ENCODE data around the gene ZNF219.

ZNF219 gene

DNA sequence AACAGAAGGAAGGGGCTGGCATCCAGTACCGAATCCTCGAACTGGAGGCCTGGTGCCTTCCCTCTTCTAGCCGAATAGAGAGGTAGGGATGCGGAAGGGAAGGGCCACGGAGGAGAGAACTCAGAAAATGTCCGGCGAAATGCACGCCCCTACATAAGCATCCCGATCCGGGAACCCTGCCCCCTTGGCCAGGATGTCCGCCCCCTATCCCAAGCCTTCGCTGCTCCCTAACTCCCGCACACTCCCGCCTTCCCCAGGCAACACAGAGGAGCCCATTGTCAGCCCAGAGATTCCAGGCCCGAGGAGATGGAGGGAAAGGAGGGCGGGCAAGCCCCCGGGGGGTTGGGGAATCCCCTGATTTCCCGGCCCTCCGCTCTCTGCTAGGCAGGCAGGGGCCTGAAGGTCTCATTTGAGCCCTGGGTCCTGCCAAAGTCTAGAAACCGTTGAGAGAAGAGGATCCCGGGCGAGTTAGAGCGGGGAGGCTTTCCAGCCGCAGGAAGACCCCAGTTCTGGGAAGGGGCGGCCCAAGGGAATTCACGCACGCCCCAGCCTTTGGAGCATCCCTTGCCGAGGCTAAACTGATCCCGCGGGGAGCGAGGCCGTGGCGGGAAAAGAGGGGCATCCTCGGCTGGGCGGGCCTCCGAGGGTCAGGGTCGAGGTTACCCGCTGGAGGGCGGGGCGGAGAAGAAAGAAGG is 28.9 kb downstream of the ZNF219 start:
- no peak for DNase-seq (ENCODE audit: low read depth in 2 of 2)

DNA sequence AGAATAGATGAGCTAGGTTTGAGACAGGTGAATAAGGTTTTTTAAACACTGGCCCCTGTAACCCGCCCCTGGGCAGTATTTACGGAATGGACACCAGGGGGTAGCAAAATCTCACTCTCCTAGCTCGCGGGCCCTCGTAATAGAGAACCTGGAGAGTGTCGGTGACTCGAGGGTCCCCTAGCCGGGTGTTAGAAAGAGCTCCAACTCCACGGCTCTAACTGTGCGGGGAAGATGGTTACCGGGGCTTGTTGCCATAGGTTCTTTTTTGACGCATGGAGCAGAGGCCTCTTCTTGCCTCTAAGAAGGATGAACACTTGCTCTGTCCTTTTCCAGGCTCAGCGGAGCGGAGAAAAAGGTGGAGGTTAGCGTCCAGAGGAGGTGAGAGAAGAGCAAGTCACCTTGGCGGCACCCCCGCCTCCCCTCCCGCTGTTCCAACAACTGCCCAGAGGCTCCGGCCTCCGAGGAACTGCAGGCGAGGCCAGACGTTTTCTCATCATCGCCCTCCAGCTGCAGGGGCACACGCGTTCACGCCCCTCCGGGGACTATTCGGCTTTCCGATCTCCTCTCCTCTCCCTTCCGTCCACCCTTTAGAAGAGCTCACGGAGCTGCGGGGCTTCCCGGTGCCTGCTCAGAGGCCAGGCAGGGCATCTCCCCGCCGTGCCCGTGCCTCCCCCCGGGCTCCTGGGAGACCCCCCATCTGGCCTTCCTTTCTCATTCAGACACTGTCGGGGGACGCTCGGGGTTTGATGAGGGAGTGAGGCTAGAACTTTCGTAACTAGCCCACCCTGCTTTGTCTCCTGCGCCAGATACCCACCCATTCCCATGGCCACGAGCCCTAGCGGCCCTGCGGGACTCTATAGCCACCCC is 29.7 kb downstream of the ZNF219 start:
- no peak for DNase-seq (ENCODE audit: low read depth in 2 of 2)

DNA sequence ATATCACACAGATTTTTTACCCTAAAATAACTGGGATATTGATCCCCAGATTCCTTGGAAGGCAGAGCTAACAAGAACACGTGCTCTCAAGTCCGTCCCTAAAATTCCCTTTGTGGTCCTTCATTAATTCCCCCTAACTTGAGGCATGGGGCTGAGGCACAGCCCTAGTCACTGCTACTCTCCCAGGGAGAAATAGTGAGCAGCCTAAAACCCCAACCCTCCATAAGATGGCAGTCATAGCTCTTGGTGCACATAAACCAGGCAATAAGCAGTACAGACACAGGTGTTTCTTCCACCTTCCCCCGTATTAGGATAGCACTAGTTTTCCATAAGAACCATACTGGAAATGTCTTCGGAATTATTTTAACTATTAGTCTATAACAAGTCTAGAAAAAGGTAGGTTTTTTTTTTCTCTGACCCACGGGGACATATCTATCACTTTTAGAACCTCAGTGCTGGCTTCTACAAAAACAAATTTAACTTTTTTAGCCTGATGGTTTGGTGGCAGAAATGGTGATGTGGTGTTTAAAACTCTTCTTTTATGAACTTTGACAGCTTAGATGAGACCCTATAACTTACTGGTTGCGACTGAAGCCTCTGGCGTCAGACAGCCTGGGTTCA is 31.5 kb downstream of the ZNF219 start:
- no peak for DNase-seq (ENCODE audit: low read depth in 2 of 2)

DNA sequence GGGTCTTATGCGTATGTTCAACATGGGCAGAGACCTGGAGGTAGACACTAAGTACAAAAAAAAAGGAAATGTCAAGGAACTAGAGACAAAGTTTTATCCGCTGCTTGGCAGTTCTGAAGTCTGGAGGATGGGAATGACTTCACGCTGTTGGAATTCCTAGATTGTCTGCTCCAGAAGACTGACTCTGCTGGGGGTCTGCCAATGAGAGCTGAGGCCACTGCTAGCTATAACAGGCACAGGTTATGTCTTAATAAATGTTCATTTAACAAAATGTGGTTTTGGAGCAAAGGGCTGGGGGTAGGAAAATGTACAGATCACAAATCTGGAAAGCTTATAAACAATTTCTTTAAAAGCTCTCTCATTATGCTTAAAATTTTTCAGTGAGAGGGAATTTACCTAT is 35.0 kb downstream of the ZNF219 start:
- no peak for DNase-seq (ENCODE audit: low read depth in 2 of 2)

DNA sequence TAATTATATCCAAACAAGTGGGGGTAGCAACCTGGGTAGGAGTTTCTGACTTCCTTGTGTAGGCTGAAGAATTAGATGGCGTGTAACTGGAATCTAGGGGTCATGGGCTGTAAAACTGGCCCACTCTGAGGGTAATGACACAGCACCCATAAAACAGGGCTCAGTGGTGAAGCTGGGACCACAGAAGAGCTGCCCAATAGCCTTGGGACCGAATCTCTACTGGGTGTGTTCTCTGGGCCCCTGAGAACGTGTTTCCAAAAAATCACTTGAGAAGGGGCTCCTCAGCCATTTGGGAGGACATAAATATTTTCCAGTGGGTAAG is 37.1 kb downstream of the ZNF219 start:
- DNase-seq (ENCODE audit: low read depth in 2 of 2), result no peak

DNA sequence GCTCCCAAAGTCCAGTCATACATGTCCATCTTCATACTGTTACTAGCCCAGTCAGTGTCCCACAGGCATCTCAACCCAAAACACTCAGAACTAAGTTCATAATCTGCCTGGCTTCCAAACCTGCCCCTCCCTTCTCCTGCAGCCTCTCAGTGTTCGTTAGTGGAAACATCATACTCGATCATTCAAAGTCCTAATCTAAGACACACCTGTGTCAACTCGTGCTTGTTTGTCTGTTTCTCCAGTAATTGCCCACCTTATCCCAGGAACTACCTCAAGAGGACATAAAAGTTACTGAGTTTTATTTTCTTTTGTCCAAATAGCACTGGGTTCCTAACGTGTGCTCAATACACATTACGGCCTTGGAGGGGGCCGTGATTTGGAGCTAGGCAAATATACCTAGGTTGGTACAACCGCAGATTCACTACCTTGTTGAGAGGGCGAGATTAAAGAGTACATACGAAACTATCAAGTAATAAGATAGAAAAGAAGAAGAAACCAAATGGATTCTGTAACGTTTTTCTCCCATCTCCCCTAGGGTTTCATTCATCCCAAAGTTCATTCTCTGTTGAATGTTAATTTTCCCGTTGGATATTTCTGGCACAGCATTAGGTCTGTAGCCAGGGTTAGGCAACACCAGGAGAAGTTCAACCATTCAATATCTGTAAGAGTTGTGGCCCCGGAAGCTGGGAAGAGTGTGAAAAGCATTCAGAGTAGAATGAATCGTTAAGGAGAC is 37.7 kb downstream of the ZNF219 start:
- no peak for DNase-seq (ENCODE audit: low read depth in 2 of 2)

DNA sequence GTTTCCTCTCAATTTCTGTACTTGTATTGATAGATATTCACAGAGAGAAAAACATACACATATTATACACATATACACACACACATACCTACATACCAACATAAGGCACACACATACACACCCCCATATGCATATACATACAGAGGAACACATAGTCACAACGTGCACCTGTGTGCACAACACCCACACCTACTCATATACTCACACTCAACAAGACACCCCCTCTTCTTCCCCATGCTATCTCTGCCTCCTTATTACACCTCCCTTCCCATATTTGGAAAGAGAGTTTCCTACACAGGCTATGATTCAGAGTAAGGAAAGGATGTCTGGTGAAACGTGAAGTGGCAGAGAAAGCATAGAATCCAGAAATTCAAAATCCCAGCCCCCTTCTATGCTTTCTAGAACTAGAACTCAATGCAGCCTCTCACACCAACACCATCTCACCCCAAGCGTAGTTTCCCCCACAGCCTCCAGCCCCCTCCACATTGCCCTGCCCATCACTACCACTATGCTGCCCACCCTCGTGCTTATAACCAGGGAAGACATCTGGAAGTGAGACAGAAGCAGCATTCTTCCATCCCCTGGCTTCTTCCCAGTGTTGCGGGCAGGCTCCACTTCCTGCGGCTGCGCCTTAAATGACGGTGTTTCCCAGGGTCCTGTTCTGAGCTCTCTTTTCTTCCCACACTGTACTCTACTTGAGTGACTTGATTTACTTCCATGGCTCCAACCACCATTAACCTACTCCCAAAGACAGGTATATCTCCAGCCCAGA is 38.4 kb downstream of the ZNF219 start:
- DNase-seq (ENCODE audit: low read depth in 2 of 2), result no peak

DNA sequence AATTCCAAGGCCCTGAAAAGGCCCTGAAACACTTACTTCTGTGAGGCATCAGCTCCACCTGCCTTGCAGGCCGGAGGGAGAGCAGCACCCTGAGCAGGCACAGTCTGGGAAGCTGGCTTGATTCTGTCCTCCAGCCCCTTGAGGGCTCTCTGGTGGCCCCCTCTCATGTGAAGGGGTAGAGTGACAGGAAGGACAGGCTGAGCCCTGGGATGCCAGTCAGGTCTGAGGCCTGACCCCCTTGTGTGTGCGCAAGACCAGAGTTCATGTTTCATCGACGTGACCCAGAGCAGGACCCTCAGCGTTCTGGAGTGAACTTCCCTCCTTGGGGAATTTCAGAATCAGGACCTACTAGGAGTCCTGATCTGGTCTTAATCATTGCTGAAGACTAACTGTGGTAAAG is 39.6 kb downstream of the ZNF219 start:
- DNase-seq (ENCODE audit: low read depth in 2 of 2), result no peak

DNA sequence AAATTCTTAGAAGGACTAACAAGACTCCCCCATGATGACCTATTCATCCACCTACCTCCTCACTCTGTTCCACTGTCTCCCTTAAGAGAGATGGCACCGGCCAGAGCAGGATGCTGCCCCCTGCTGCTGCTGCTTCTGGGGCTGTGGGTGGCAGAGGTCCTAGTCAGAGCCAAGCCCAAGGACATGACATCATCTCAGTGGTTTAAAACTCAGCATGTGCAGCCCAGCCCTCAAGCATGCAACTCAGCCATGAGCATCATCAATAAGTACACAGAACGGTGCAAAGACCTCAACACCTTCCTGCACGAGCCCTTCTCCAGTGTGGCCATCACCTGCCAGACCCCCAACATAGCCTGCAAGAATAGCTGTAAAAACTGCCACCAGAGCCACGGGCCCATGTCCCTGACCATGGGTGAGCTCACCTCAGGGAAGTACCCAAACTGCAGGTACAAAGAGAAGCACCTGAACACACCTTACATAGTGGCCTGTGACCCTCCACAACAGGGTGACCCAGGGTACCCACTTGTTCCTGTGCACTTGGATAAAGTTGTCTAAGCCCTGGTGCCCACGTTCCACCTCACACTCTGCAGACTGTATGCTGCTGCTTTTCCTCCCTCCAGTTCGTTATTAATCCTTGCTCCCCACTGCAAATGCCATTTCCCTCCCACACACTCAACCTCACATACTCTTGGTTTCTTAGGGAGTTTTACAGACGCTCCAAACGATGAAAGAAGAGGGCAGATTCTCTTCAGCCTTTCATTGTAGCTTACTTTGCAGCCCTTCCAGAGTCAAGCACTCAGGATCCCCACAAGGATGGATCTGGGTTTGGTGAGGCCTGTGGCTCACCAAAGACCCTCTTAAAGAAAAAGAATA is 40.4 kb downstream of the ZNF219 start, which contains the start of gene RNASE8:
TSS of gene RNASE8 (plus strand) at position 20 of the 873 bp plus-strand sequence. CDS start at position 91, 71 bp downstream.
- no peak for DNase-seq (ENCODE audit: low read depth in 2 of 2)

DNA sequence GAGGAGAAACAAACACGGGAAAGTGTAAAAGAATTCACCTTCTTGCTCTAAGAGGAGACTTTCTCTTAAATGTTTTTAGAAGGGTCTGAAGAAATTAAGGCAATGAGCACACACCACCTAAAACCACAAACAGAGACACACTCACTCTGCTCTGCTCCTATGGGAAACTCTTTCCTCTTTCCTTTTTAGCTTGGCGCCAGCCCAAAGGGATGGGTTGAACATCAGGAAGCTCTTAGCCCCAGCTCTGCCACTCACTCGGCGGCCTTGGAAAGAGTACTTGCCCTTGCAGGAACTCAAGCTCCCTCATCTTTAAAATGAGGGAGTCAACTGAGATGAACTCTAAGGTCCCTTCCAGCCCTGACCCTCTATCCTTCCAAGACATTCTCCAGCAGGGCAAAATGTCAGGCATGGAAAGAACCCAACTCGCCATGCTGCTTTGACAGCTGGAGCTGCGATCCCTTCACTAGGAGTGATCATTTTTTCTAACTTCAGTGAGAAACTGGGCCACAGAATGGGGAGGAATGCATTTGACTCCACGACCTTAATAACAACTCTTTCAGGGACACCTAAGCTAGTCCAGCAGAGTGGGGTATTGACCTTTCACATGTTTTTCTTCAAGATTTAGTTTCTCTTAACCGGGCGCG is 41.8 kb downstream of the ZNF219 start:
- no peak for DNase-seq (ENCODE audit: low read depth in 2 of 2)

DNA sequence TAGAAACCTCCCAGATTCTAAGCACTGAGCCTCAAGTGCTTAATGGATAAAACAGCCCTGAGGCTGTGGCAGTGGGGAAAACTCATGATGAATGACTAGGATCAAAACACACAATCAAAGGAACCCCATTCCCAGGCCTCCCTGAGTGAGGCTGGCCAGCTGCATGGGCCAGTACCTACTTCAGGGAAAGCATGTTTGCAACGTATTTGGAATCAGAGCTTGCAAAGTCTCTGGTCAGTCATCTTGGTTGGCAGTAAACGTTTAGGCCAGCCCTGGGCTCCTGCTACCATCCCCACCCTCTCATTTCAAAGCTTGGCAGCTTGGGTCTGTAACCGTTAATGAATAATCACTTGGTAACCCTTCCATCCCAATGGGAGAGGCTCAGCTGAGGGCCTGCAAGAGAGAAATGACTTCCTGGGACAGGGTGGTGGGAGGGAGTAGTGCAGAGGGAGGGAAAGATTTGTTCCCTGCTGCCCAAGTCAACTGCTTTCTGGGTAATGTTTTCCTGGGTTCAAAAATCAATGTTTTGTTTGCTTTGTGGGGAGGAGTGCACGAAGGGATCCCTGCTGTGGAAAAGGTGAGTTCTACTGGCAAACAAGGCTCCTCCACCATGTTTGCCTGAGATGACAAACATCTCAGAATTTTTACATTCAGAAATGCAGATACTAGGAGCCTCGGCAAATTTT is 42.9 kb downstream of the ZNF219 start:
- no peak for DNase-seq (ENCODE audit: low read depth in 2 of 2)

DNA sequence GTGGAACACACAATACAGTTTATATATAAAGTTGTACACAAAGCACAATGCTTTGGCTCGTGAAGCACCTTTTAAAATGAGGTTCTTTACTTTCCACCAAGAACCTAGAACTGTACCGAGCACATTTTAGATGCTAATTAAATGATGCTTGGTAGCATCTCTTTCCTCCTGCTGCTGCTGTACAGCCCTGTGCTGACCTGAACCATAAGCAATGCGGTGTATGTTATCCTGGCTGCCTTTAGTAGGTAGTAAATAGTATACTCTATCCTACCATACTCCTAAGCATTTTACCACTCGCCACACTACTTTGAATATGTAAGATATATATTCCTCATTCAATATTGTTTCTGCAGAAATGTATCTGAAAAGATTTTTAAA is 43.7 kb downstream of the ZNF219 start:
- no peak for DNase-seq (ENCODE audit: low read depth in 2 of 2)

DNA sequence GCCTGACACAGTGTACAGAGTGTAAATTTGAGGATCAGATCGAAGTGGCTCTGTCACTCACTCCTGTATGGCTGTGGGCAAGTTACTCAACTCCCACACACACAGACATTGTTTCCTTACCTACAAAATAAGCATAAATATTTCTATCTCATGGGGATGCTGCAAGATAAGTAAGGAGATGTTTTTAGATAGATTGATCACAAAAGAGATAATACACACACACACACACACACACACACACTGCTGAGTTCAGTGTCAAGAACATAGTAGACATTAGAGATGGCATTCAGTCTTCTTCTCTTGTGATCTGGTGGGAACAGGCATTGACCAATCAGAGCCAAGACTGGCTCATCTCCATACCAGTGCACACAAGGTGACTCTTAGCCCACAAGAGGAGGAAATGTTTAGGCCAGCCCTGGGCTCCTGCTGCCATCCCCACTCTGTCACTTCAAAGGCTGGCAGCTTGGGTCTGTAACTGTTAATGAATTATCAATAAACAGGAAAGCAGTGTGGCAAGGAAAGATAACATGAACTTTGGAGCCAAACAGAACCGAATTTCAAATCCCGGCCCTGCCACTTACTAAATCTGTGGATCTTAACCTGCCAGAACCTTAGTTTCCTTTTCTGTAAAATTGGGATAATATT is 44.2 kb downstream of the ZNF219 start:
- no peak for DNase-seq (ENCODE audit: low read depth in 2 of 2)

DNA sequence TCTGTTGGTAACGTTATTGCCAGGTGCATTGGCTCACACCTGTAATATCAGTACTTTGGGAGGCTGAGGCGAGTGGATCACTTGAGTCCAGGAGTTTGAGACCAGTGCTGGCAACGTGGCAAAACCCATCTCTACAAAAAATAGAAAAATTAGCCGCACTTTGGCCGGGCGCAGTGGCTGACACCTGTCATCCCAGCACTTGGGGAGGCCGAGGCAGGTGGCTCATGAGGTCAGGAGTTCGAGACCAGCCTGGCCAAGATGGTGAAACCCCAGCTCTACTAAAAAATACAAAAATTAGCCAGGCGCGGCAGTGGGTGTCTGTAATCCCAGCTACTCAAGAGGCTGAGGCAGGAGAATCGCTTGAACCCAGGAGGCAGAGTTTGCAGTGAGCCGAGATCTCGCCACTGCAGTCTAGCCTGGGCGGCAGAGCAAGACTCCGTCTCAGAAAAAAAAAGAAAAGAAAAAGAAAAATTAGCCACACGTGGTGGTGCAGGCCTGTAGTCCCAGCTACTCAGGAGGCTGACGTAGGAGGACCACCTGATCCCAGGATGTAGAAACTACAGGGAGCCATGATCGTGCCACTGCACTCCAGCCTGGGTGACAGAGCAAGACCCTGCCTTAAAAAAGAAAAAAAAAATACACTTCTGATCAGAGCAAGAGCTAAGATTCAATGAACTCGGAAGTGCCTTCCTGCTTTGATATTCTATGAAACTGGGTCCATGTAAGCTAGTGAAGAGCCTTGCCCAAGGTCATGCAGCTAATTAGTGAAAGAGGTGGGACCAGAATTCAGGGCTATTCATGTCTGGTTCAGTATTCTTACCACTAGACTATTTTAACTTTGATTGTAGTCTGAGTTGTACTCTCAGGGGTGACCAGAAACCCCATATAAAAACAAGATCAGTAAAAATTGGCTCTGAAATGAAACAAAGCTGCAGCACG is 45.0 kb downstream of the ZNF219 start:
- no peak for DNase-seq (ENCODE audit: low read depth in 2 of 2)

DNA sequence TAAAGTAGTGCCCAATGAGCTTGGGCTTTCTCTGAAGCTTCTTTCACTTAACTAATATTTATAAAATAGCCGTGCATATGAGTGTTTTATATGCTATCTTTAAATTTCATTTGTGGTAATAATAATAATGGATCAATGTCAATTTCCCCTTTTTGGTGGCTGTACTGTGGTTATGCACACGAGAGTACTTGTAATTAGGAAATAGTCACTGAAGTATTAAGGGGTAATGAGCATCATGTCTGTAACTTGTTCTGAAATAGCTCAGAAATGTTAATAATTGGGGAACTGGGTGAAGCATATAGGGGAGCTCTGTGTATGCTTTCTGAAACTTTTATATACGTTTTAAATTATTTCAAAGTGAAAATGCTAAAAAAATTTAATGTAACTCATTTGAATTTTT is 47.9 kb downstream of the ZNF219 start:
- no peak for DNase-seq (ENCODE audit: low read depth in 2 of 2)

DNA sequence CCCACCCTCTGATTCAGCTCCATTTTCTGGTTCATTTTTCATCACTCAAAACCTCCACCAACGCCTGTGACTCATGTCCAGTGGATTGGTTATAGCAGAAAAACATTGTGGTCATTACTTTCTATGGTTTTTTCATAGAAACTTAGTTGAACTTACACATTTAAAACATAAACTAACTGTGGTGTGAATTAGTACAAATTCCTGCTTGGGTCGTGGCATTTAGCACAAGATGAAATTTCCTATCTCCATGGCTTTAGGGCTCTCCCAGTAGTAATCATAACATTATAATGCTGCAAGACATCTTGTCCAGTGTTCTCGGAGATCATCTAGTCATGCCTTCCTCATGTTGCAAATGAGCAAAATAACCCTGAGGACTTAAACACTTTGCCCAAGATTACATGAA is 49.2 kb downstream of the ZNF219 start:
- DNase-seq (ENCODE audit: low read depth in 2 of 2), result no peak

DNA sequence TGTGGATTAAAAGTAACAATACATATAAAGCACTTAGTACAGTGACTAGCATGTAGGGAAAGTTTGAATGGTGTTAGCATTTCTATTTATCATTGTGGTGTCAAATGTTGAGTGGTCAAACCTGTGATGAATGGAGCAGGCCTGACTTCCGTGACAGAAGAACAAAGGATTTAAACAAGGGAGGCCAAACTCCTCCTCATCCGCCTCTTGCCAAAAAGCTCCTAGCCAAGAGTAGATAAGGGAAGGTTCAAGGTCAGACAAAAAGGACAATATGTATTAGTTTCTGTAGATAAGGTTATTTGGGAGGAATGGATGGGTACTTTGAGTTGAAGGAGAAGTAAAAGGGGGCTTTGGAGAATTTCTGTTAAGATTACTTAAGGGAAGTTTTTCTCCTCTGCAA is 49.8 kb downstream of the ZNF219 start:
- no peak for DNase-seq (ENCODE audit: low read depth in 2 of 2)

DNA sequence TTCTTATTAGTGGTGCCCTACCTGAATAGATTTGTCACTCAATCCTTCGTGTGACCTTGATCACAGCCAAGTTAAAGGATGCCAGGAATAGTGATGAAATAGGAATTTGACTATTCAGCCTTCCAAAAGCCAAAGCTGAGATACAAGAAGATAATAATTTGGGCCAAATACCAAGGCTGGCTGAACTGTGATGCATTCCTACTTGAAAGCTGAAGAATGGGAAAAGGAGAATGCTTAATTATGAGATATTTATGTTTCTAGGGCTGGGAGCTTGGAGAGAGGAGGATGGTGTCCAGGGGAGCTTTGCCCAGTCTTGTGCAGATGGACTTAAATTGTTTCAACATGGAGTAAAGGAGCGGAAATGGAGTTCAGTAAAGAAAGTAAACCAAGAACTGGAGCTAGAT is 51.1 kb downstream of the ZNF219 start:
- DNase-seq (ENCODE audit: low read depth in 2 of 2), result no peak
